GM19025 (cell line): Measurements from ENCODE around the gene GLI3.

Source experiments
- ATAC-seq: cut with Tn5 transposase; IDR thresholded peaks from one replicate; pipeline ENCODE4 v1.9.1; 2021; ENCODE audit warnings: mild to moderate bottlenecking, low read depth, moderate library complexity; ENCODE audit not compliant: unreplicated experiment

GLI3 gene

DNA sequence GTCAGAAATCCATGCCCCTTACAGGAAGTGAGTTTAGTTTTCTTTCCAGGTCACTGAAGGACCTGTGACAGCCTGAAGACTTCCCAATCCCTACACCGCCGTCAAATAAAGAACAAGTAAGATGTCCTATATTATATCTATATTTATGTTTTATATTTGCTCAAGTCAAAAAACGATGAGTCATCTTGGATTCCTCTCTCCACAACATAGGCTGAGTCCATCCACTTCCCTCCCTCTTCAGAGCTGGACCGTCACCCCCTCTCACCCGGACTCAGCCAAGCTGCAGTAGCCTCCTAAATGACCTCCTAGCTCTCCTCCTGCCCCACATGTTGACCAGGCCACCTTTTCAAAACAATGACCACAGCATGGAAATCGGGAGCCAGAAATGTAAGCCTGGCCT is 53.5 kb downstream of the GLI3 start:
- no peak for ATAC-seq

DNA sequence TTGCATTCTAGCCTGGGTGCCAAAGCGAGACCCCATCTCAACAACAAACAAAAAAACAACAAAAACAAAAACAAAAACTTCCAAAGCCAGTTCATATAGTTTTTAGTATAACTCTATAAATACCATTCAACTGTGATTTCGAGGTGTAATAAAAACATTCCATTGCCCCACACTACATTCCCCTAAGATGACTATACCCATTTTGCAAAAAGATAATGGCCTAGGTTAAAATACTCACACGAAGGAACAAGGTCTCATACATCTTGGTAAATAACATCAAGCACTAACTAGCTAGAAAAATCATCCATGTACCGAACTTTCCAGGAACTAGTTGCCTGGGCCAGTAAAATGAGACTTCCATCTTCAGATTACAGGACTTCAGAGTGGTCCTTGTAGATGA is 55.4 kb downstream of the GLI3 start:
- ATAC-seq: no peak

DNA sequence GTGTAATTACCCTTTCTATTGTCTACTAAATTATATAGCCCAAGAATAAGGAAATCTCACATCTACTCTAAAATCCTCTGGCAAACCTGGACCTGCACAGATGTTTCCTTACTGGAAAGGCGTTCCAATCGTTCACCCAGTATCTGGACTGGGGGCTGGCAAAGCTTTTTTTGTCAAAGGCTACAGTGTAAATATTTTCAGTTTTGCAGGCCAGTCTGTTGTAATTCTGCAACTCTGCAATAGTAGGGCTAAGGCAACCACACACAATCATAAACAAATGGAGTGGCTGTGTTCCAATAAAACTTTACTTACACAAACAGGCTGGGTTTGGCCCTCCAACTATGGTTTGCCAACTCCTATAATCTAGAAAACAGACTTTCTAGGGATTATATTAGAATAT is 56.2 kb downstream of the GLI3 start:
- ATAC-seq: no peak

DNA sequence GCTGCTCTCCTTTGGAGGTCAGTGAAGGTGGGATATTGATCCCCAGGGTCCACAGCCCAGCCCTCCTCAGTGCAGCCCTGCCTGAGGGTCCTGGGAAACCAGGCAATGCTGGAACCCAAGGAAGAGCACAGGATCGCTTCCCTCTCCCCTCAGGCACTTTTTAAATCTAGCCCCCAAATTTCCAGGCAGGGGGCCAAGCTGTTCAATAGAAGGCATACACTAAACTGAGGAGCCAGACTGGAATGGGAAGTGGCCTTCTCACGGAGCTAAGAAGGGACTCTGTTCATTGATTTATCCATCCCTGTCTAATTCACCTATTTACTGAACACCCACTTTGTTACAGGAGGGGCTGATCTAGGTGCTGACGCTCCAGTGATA is 60.3 kb downstream of the GLI3 start:
- no peak for ATAC-seq

DNA sequence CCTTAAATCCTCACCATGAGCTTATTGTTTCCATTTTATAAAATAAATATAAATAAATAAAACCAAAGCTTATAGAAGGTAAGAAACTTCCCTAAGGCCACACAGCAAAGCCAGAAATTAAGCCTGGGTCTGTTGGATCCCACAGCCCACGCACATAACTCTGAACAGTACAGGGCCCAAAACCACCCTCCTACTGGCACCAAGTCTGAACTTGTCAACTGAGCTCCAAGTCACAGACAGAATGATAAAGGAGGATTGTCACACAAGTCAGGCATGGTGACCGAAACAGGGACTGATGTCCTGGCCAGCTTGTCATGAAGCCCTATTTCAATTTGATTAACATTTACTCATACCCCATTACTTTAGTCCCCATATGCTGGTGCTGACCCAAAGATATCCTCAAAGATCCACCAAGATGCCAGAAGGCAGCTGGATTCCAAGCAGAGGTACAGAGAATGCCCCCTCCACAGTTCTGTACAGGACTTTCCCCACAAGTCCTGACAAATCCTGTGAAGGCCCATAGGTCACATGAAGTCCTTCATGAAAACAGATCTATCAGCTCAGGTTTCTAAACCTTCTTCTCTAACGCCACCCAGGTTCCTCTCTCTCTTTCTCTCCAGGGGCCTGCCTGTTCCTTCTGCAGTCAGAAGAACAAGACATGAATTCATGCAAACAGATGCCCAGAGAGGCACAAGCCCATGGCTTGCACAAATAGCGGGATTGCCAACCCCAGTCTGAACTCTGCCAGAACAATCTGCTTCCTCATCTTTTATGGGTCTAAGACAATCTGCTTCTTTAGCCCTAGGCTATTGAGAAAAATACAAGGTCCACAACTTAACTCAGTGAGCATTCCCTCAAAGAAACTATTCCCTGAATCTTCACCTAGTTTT is 60.9 kb downstream of the GLI3 start:
- no peak for ATAC-seq

DNA sequence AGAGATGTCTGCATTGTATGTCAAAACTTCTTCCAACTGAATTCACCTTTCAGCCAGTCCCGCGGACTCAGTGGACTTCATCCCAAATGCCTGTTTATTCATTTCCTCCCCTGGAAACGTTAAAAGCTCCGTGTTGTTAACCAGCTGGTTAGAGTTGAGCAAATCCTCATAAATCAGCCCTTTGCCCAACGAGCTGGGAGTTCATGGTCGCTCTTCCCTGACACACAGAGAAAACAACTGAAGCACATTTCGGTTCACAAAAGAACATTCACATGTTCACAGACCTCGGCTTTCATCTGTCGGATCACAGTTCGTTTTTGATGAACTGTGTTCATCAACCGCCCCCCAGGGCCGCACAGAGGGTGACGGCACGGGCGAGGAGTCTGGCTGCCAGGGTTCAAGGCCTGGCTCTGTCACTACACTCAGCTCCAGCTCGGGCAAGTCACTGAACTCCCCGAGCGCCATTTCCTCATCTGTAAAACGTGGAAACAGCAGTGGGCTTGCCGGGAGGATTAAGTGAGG is 62.6 kb downstream of the GLI3 start:
- no peak for ATAC-seq

DNA sequence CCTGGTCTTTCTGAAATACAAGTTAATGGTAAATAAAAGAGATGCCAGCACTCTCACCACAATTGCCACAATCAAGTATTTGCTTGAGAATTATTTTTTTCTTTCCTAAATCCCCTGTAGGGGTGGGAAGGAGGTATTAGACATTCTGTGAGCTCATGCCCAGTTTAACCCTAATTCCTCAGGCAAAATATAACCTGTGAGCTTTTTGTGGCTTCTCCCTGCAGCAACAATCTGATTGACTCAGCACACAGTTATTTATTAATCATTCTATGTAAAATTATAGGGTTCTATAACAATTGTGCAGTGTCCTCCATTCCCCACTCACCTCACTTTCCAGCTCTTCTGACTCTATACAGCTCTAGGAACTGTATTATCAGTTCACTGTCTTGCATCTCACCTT is 66.3 kb downstream of the GLI3 start:
- ATAC-seq: no peak

DNA sequence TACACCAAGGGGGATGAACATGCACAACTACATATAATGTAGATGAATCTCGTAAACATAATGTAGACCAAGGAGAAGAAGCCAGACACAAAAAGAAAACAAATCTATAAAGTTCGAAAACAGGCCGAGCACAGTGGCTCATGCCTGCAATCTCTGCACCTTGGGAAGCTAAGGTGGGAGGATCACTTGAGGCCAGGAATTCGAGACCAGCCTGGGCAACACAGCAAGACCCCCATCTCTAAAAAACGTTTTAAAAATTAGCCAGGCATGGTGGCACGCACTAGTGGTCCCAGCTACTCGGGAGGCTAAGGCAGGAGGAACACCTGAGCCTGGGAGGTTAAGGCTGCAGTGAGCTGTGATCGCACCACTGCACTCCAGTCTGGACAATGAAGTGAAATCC is 68.5 kb downstream of the GLI3 start:
- ATAC-seq: no peak

DNA sequence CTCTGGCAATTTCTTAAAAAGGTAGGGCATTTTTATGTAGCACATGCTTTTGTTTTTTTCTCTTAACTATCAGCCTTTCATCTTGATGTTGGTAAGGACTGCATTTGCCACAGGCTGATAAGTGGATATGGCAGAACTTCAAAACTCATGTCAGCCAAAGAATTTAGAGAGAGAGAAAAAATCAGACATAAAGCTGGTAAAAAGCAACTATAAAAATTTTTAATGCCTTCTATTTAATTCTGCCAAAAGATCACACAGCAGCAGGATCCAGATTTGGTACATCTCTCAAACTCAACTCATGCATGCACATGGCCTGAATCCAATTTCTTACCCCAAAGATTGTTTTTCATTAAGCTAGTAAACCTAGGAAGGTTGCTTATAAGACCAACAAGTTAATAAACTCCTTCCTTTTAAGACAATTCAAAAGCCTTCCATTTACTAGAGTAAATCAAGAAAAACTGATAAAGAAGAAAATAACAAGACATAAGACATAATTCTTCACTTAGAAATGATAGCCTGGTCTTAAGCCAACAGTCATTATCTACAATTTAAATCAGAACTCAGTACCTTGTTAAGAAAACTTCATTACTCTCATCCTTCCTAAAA is 69.3 kb downstream of the GLI3 start:
- ATAC-seq: no peak

DNA sequence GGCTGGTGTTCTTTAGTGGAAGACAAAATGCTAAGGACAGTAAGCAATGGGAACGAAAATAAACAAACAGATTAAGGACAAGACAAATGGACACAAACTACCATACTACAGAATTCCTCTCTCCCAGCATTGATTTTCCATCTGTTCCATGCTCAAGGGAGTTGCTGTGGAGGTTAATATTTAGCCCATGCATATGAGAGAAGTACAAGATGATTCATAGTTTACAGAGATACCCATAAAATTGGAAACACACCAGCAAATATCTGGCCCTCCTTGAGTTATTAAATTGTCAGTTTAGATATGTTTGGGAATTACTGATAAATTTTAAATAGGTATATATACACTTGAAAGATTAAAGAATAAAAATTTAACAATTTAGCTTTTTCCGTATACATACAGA is 69.8 kb downstream of the GLI3 start:
- no peak for ATAC-seq

DNA sequence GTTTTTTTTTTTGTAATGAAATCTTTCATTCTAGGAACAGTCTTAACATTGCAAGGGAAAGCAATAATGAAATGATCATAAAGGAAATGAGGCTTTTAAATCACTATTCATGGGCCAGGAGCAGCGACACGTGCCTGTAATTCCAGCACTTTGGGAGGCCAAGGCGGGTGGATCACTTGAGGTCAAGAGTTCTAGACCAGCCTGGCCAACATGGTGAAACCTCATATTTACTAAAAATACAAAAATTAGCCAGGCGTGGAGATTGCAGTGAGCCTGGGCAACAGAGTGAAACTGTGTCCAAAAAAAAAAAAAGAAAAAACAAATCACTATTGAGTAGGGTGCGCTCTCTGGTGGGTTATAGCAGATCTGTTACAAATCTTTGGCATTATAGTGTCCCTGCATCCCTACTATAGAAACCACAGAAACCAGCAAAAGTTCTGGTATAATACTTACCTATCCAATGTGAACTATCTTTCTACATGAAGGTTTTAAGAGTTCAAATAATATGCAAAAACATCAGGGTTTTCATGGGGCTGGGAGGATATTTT is 72.1 kb downstream of the GLI3 start:
- no peak for ATAC-seq

DNA sequence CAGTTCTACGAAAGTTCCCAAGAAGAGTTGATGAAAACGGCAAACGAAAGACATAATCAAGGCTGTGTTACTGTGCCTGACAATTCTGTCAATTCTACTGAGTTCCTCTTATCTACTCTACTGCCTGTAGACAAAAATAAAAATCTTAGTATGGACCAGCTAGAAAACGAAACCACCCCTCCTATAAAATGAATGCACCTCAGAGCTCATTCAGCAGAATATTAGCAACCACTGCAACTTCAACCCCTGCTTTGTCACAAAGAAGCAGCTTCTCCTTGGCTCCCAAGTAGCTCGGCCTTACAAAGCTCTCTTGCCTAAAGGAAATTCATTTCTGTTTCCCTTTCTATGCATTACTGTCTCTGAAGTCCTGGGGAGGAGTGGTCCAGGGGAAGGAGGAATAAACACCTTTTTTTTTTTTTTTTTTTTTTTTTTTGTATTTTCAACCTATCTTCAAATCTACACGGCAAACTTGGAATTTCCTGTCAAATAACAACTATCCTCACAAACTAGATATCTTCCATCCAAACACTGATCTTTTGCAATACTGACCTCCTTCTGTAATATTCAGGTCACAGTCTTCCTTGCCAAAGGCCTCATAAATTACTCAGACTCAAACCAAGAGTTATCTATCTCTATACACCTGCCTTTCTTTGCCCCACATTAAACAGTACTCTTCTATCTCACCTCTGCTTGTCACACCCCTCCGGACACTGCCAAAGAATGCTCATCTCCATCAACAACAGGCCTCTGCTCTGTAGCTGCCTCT is 74.3 kb downstream of the GLI3 start:
- no peak for ATAC-seq

DNA sequence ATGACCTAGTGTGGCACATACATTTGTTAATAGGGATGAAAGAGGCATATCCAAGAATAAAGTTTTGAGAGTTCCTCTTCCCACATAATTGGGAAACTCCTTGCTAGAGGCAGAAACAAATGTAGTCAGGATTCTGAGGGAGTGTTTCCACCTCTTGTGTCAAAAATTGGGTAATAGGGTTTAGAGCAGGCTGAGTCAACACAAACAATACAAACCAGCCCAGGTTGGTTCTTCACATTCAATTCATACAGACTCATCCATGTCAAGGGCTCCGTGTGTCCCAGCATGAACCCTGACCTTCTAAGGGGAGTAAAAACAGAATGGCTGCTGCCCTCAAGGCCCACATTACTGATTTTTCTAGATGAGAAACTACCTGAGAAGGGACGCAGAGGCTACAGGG is 75.3 kb downstream of the GLI3 start:
- no peak for ATAC-seq

DNA sequence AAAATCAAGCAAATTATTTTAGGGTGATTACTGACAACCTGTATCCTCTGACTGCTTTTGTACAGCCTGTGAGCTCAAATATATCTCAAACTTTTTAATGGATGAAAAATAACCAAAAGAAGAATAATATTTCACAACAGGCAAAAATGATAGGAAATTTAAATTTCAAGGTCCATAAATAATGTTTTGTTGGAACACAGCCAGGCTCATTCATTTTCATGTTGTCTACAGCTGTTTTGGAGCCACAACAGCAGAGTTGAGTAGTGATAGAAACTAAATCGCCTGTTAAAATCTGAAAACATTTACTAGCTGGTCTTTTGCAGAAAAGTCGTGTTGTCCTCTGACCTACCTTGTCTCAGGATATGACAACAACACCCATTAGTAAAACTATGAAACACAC is 75.9 kb downstream of the GLI3 start:
- ATAC-seq: no peak

DNA sequence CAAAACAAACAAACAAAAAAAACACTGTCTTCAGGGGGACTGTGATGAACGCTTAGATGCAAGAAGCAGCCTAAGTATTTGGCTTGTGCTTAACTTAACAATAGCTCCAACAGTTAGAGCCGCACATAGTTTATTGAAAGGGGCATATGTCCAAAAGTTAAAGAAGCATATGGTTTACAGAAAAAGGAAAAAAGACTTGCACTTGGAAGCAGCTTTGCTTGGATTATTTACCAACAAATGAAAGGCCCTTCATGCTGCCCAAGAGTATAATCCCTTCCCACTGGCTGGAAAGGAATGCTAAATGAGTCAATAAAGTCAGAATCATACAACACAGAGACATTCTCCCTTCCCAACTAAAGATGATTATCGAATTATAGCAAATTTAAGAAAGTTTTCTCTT is 77.9 kb downstream of the GLI3 start:
- no peak for ATAC-seq

DNA sequence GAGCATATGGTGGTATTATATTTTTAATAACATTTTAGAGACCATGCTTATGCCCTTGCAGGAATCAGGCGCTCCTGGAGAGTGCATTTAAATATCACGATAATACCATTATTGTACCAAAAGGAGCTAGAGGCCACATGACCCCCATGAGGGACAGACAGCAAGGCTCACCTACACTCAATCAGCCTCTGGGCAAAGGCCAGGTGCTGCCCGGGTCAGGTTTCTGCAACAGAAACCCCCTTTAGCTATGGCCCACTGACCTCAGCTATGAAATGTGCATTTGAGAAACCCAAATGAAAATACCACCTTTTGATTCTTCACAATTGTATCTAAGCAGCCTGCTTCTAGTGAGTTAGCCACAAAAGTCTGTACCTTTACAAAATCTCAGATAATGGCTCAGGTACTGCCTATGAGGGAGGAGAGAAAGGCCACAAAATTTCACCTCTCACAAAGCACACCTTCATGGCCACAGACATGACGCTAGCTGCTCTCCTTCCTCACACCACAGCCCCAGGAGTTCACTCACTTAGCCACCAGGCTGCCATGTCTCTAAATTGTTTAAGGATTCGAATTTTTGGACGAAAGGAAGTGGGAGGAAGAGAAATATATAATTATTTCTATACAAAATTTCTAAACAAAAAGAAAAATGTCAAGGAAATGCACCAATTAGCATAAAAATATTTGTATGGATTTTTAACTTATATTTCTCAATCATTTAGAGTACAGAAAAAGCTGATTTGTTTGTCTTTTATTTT is 79.9 kb downstream of the GLI3 start:
- ATAC-seq: no peak

DNA sequence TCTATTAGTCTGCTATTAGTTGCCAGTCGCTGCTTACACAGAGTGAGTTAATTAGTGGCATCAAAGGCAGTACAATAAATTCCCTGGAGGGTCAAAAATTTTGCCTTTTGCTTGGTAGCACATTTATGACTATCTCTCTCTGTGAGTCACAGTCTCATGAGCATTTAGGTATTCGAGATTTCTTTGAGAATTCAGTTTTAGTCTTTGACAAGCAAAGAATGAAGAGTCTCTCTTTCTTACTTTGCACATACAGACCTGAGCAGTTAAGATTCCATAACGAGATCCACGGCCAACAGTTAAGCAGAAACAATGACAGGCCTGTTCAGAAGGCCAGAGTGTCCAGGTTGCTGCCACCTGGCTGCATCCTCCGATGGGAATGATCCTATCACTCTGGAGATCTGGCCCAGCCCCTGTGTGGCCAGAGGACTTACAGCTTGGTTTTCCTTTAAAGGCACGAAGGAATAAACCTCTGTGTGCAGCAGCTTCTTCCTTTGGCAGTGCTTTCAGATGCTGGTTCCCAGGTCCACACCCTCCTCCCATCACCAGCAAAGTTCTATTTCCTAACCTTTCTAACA is 80.6 kb downstream of the GLI3 start:
- ATAC-seq: no peak

DNA sequence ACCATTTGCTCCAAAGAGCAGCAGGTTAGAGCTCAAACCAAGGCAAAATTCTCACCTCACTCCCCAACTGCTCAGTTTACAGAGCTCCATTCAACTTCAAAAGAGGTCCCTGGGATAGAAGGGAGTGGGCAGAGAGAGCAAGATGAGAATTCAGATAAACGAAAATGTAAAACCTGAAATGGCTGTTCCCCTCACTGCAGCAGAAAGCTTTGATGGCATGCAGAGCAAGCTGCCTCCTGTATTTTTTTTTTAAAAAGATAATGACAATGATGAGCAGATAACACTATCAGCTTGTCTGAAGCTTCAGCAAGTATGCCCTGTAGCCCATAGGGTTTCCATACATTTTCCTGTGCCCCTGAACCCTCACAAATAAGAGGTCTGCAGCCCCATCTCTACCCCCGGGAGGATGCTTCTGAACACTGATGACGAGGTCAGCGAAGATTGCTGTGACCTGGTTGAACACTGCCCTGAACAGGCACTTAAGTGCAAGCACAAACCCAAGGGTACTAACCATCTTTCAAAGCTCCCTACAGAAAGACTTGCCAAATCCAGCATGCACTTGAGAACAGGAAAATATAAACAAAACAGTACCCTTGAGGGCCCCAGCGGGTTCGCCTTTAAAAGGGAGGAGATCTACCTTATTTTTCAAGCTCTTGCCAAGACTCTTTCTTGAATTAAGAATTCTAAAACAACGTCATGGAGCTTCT is 81.3 kb downstream of the GLI3 start:
- ATAC-seq: no peak

DNA sequence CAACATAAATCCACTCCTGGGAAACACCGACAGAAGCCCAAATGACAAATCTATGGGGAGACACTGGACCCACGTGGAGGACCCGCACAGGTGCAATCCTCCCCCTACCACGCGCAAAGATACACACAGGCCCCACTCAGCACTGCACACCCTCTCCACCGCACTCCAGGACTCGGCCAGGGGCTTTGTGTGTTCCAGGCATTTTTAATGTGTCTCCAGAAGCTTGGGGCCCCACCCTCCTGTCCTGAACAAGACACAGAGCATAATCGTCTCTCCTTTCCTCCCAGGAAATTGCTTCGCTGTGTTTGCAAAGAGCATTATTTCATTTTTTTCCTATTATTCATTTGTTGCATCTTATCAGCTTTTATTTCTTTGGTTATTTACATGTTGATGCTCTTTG is 82.8 kb downstream of the GLI3 start:
- ATAC-seq: no peak
